Suppressor macrophage treated with lipopolysaccharide for 4 hours (primary cell): ENCODE results near the gene RNF141.

Experiments used
- DNase-seq: peaks from one replicate; pipeline ENCODE4 v3.0.0-alpha.2; 2020

The RNF141 gene

DNA sequence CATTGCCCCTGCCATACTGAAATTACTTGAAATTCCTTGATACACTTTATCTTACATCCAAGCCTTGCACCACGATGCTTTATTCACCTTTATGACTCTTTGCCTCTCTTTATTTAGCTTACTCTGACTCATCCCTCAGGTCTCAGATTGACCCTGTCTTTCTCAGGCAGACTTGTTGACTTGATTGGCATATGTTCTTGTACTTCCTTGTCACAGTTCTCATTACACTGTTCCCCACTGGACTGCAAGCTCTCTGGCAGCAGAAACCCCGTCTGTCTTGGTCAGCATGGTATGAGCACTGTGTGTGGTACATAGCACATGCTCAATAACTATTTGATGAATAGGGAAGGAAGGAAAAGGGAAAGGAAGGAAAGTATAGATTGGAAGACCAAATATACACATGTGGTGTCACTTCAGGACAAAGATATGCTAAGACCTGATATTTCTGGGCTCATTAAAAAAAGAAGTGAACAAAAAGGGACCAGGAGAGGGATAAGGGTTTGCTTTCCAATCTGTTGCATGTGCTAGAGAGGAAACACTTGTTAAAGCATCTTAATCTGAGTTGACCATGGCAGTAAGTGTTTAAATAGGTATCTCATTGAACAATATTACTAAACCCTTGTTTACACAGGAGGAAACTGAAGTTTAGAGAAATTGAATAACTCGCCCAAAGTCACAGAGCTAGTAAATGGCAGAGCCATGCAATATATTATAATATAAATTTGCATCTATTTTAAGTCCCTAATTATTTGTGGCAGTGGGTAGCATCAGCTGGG, 20.2 kb upstream of the RNF141 start:
- no peak for DNase-seq

DNA sequence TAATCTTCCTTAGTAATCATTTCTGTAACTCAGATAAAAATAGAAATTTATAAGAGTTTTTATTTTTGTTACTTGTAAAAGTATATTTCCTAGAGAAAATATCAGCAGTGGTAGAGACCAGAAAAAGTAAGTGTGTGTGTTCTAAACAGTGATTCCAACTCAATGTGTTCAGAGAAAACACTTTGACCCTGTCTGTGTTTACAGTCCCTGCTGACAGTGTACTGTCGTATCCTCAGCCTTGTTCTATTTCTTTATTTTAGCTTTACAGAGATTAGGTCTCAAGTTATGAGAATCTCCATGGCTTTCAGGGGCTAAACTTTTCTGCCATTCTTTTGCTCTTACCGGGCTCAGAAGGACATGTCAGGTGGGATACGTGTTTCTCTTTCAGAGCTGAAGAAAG, 17.3 kb upstream of the RNF141 start:
- no peak for DNase-seq

DNA sequence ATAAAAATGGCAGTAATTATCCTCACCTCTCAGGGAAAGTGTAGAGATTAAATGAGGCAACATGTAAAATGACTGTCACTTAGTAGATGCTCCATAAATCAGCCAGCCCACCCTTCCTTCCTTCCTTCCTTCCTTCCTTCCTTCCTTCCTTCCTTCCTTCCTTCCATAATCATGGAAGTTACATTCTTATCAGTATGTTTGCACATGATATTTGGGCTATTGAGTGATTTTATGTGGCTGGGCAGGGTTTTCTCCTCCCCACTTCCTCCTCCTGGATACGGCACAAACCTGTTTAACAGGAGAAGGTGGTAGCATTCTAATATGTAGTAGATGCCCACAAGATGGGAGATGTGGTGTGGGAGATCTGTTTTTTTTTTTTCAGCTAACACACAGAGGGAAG, 15.6 kb upstream of the RNF141 start:
- DNase-seq: no peak

DNA sequence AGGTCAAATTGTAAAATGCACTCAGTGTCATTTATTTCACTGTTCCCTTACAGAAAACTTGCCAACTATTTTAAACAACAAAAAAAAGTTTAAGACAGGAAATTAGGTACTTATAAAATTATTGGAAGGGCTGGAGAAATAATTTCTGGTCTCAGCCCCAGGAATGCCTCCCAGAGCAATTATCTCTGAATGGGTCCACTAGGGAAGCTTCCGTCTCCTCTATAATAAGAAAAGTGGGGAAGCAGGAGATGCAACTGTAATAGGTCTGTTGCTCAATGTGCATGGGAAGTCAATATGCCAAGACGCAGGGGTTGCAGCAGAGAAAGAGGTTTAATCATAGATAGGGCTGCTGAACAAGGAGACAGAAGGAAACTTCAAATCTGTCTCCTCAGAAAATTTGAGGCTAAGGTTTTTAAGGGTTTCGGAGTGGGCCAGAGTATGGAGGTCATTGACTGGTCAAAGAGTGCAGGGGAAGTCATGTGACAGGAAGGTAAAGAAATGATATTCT, 10.9 kb upstream of the RNF141 start:
- no peak for DNase-seq

DNA sequence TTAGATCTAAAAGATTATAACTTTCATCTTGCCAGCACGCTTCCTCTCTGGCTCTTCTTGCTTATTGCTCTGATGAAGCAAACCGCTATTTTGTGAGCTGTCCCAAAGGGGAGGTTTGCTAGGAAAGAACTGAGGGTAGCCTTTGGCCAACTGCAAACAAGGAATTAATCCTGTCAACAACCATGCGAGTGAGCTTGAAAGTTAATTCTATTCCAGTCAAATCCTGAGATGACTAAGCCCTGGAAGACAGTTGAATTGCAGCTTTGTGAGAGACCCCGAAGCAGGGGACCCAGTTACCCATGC, 10.3 kb upstream of the RNF141 start:
- DNase-seq: no peak

GRCh38 chr11:10550503-10551289, 9.7 kb upstream of the RNF141 start:
- DNase-seq: no peak

DNA sequence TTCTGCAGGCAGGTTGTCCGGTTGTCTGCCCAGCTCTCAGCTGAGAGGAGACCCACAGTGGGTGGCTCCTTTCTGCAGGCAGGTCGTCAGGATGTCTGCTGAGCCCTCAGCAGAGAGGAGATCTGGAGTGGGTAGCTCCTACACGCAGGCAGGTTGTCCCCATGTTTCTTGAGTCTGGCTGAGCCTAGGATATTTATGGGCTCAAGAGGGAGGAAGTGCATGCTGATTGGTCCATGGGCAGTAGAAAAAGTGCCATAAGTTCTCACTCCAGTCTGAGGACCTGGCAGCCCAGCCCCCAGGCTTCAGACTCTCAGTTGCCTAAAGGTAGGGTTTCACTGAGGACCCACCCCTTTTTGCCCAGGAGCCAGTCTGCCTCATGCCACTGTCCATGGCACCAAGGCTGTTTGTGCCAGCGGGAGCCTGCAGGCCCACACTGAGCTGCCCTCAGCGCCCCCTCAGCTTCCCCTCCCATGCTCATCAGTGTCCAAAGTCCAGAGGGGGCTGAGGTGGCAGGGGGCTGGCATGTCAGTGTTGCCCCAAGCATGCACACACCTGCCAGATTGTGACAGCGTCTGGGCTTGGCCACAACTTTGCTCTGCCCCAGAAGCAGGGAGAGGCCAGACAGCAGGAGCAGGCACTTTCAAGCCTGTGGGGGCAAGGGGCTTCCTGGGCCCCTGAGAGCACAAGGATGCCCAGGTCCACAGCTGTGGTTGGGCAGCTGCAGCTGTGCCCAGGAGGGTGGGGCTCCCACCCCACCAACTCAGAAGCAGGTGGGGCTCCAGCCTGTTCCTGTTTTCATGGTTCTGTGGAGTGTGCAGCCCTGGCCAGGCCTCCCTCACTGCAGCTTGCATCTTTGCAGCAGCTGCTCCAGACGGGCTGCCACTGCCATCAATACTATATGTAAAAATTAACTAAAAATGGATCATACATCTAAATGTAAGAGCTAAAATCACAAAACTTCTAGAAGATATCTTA, 3.8 kb upstream of the RNF141 start:
- no peak for DNase-seq

- DNase-seq: no peak
These were observed 2.8 kb upstream of the RNF141 start for GRCh38 chr11:10543782-10544181.

- DNase-seq: no peak
These were observed 1.8 kb upstream of the RNF141 start for GRCh38 chr11:10542776-10543175.

GRCh38 chr11:10541561-10541930, 559 bp upstream of the RNF141 start:
- no peak for DNase-seq

GRCh38 chr11:10540546-10540914, 457 bp downstream of the RNF141 start:
- DNase-seq: peak; percentile 24

DNA sequence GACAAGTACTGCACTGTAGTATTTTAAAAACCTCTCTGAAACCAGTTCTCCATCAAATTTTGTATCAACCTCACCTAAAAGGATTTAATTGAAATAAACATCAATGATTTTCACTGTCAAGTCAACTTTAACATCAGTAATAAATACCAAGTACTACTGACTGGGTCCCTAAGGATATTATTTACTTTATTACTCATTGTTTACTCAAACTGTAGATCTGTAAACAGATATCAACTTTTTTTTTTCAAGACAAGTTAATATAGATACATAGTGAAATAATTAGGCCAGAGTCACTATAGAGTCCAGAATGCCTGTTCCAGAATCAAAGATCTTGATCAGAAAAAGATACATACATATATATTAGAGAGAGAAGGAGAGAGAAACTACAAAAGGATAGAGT, 1.6 kb downstream of the RNF141 start:
- no peak for DNase-seq

DNA sequence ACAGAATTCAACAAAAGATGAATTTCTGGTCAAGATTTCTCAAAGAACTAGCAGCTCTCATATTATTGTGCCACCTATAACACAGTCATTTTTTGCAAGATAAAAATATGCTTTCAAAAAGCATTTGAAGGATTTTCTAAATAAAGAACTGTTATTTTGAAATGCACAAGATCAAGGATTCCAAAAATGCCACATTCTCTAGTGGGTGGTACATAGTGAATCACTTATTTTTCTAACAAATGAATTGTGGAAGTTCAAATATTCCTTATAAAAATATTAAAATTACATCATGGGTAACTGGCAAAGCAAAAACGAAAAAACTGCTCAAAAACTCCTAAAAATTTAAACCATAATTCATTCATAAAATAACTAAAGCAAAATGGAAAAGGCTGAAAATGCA, 2.1 kb downstream of the RNF141 start:
- no peak for DNase-seq

GRCh38 chr11:10537600-10537999, 3.4 kb downstream of the RNF141 start:
- DNase-seq: no peak

DNA sequence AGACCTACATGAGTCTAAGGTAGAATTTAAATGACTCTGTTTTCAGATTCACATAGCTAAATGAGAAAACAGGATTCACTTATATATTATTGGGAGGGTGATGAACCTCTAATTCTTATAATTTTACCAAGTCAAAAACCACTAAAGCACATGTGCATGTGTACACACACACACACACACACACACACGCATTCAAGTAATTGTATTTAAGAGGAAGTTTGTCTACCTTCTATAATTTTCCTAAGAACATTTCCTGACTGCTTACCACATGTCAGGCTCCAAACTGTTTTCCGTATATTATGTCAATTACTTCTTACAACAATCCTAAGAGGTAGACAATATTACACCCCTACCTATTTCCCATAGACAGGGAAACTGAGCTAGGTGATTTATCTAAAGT, 6.7 kb downstream of the RNF141 start:
- no peak for DNase-seq

- no peak for DNase-seq
These were observed 7.7 kb downstream of the RNF141 start for GRCh38 chr11:10533323-10533722.

GRCh38 chr11:10532526-10532925, 8.5 kb downstream of the RNF141 start:
- no peak for DNase-seq

GRCh38 chr11:10529279-10529678, 11.7 kb downstream of the RNF141 start:
- no peak for DNase-seq

DNA sequence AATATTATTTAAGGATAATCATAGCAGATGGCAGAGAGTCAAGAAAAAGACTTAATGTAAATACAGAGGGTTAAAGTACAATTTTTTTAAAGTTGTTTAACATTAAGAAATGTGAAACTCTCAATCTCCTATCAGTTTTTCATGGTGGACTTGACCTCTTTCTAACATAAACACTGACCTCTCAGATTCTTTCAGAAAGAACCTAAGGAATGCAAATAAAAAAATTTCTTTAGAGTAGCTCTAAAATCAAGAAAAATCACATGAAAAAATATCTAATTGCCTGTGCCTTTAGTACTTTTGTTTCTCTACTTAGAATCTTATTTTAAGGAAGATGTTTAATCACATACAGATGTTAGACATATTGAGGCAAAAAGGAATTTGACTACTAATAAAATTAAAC, 12.9 kb downstream of the RNF141 start:
- no peak for DNase-seq

GRCh38 chr11:10526974-10527918, 13.7 kb downstream of the RNF141 start:
- DNase-seq: no peak

- DNase-seq: no peak
These were observed 16.5 kb downstream of the RNF141 start for GRCh38 chr11:10524471-10524870.

DNA sequence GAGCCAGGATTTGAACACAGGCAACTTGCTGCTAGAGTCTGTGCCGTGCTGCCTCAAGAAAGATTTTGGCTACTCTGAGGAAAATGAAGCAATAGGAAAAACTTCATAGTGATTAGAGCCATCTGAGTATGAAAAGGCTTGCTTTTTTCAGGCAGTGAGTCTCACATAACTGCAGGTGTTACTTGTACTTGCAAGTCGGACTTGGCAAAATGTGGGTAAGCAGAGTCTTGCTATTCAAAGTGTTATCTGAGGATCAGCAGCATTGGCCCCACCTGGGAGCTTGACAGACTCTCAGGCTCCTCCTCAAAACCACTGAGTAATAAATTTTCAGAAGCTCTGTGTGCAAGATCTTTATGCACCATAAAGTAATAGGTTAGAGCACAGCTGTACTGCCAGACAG, 18.1 kb downstream of the RNF141 start:
- no peak for DNase-seq
